Measurements from ENCODE around the gene DNM3.

DNM3 gene

DNA sequence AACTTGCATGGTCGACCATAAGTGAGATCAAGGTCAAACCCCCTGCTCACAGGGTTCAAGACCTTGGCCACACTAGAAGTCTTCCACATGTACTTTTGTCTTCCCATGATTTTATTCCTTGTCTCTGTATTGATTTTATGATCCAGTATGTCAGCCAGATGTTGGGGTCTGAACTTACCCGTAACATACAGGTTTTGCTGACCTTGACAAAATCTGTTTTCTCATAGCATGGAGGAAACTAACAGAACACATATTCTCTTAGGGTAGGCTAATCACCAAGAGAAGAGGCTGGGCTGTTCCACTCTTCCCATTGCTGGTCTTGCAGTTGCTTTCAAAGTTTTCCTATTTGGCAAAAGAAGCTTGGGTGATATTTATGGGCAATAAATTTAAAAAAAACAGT, 284.0 kb downstream of the DNM3 start:
- Histone ChIP-seq H3K4me1 (no peaks in the 10 kb centered on the region; the same call in none of the 2 replicates), H3K27me3 (no peaks in the 10 kb centered on the region), H3K4me3 (ENCODE audit: low read depth, low read length) (no peak overlapping the region), H3K9me3 (no peaks in the 10 kb centered on the region), H3K36me3 (no peaks in the 10 kb centered on the region)
- no peak for DNase-seq
- TF ChIP-seq, protein P1, sequence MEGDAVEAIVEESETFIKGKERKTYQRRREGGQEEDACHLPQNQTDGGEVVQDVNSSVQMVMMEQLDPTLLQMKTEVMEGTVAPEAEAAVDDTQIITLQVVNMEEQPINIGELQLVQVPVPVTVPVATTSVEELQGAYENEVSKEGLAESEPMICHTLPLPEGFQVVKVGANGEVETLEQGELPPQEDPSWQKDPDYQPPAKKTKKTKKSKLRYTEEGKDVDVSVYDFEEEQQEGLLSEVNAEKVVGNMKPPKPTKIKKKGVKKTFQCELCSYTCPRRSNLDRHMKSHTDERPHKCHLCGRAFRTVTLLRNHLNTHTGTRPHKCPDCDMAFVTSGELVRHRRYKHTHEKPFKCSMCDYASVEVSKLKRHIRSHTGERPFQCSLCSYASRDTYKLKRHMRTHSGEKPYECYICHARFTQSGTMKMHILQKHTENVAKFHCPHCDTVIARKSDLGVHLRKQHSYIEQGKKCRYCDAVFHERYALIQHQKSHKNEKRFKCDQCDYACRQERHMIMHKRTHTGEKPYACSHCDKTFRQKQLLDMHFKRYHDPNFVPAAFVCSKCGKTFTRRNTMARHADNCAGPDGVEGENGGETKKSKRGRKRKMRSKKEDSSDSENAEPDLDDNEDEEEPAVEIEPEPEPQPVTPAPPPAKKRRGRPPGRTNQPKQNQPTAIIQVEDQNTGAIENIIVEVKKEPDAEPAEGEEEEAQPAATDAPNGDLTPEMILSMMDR (IDR thresholded peaks at IDR 0.05; ENCODE audit: low read depth, low read length) = no peak

DNA sequence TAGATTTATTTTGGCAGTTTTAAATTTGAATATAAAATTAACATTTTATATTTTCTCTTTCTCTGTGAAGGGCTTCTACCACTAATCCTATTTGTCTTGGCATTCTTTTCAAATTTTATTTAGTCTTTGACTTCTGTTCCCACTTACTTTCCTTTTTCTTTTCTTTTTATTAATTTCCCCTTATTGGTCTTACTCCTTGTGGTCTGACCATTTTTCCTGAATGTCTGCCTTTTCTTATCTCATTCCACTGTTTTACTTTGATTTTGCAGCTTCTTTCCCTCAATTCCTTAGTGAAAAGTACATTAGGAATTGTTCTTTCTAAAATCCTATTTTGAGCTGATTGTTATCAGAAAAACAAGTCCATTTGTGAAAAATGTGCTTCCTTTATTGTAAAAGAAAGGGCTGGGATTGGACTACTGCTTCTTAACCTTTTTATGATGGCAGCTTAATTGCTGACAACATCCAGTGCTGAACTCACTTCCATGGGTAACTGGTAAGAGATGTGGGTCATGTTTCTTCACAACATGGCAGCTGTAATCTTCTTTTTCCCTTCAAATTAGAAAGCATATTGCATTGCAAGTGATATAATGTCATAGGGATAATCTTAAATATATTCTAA, 284.6 kb downstream of the DNM3 start:
- H3K4me1 ChIP-seq = no peaks in the 10 kb centered on the region; the same call in none of the 2 replicates
- no peaks in the 10 kb centered on the region for H3K9me3 ChIP-seq
- DNase-seq = peak; percentile 10
- TF ChIP-seq, protein P1 (IDR thresholded peaks at IDR 0.05; ENCODE audit: low read depth, low read length) = no peak
- no peaks in the 10 kb centered on the region for H3K36me3 ChIP-seq
- no peaks in the 10 kb centered on the region for H3K27me3 ChIP-seq
- H3K4me3 ChIP-seq (ENCODE audit: low read depth, low read length) = no peak overlapping the region

DNA sequence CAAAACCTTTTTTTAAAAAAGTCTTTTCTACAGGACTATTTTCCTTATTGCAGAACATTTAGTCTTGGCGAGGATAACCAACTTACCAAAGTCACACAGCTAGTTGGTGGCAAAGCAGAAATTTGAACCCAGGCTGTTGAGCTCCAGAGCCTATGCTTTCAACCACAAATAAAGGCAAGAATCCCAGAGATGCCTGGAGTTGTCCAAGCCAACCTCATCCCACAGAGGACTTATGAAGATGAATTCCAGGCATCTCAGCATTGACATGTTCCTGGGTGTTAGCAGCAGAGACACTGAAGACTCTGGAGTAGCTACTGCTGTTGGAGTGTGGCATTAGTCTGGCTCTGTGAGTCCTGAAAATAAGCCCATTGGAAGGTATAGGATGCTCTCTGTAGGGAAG, 291.5 kb downstream of the DNM3 start:
- Histone ChIP-seq H3K4me3 (ENCODE audit: low read depth, low read length) (no peak overlapping the region), H3K27me3 (no peaks in the 10 kb centered on the region), H3K36me3 (no peaks in the 10 kb centered on the region), H3K9me3 (no peaks in the 10 kb centered on the region), H3K4me1 (no peaks in the 10 kb centered on the region)
- TF ChIP-seq, protein P1 (IDR thresholded peaks at IDR 0.05; ENCODE audit: low read depth, low read length) = no peak
- no peak for DNase-seq

DNA sequence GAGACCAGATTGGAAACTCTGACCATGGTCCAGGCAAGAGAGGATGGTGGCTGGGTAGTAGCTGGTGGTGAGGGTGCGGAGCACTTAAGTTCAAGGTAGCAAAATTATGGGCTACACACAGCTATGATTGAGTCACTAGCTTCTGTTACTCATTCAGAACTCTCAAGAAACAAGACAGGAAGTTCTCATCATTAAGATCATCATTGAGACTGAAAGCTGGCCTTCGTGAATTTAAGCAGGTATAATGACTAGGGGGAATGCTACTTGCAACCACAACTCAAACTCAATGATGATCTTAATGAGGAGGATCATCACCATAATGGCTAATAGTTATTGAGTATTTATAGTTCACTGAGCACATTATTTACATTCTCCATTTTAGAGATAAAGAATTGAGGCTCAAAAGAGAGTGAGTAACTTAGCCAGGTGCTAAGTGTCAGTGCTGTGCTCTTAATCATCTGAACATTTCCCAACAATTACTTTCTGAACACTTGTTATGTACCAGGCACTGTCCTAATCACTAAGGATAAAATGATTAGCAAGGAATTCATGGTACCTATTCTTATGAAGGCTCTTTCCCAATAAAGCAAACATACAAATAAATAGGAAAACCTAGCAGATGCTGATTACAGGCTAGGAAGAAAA, 292.9 kb downstream of the DNM3 start:
- H3K4me1 ChIP-seq = peaks cover 2% of the 10 kb centered on the region
- no peak overlapping the region for H3K4me3 ChIP-seq (ENCODE audit: low read depth, low read length)
- no peaks in the 10 kb centered on the region for H3K36me3 ChIP-seq
- H3K9me3 ChIP-seq = no peaks in the 10 kb centered on the region
- TF ChIP-seq, protein P1 (IDR thresholded peaks at IDR 0.05; ENCODE audit: low read depth, low read length) = no peak
- no peak for DNase-seq
- no peaks in the 10 kb centered on the region for H3K27me3 ChIP-seq

DNA sequence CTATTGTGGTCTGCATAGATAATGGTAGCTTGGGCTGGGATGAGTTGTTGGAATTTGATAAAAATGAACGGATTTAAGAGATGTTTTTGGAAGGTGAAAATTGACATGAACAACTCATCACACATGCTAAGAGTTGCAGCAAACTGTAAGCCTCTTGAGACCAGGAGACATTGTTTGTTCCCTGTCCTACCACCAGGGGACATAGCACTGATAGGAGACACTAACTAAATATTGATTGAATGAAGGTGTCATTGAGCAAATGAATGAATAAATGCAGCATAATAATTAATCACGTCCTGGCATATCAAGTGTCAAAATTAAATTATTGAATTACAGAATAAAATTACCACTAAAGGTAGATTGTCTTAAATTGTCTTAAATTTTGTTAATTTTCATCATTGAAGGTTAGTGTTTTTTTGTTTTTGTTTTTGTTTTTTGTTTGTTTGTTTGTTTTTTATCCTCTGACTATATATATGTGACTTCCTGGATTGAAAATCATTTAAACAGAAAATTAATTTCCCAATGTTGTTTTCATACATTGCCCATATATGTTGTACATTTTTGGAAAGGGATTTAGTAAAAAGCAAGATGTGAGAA, 293.9 kb downstream of the DNM3 start:
- Histone ChIP-seq H3K4me3 (ENCODE audit: low read depth, low read length) (no peak overlapping the region), H3K27me3 (no peaks in the 10 kb centered on the region), H3K9me3 (no peaks in the 10 kb centered on the region), H3K36me3 (no peaks in the 10 kb centered on the region; the same call in 1 of the 2 replicates), H3K4me1 (peaks cover 5% of the 10 kb centered on the region)
- no peak for DNase-seq
- TF ChIP-seq, protein P1 (IDR thresholded peaks at IDR 0.05; ENCODE audit: low read depth, low read length) = peak; percentile 68

Data from BE2C (cell line).